HG02798 (cell line): Measurements from ENCODE around the gene CYP24A1.

ENCODE experiments used
- ATAC-seq: cut with Tn5 transposase; IDR thresholded peaks from one replicate; pipeline ENCODE4 v1.9.1; 2021; ENCODE audit warnings: mild to moderate bottlenecking; ENCODE audit not compliant: unreplicated experiment, poor library complexity

The CYP24A1 gene

GRCh38 chr20:54177378-54177777 lies 3.6 kb upstream of the CYP24A1 start:
- ATAC-seq: no peak

- no peak for ATAC-seq
Measured at GRCh38 chr20:54176610-54177009, 2.8 kb upstream of the CYP24A1 start.

GRCh38 chr20:54174457-54175175 lies 830 bp upstream of the CYP24A1 start:
- no peak for ATAC-seq

DNA sequence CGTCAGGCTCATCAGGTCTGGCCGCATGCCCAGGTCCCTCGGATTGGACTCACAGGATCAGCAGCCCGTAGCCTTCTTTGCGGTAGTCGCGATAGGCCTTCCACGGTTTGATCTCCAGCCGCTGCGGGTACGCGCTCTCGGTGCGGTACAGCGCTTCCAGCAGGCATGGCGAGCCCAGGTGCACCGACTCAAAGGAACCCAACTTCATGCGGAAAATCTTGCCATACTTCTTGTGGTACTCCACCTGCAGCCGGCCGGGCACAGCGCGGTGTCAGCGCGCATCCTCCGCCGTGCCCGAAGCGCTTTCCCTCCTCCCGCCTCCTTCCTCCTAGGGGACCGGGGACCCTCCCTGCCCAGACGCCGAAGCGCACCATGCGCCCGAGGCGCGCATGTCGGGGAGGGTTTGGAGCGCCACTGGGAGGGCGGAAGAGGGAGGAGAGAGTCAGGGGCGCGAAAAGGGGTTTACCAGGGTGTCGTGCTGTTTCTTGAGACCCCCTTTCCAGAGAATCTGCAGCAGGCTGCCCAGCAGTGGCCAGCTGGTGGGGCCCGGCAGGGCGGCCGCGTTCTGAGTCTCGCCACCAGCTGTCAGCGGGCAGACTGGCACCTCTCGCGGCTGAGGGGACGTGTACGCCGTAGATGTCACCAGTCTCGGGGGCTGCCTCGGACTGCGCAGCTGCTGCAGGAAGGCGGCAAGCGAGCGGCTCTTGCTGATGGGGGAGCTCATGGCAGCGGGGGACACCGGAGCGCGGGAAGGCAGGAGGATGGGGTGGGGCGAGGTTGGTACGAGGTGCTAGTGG lies 732 bp downstream of the CYP24A1 start:
- no peak for ATAC-seq

GRCh38 chr20:54172532-54172855 lies 1.3 kb downstream of the CYP24A1 start:
- no peak for ATAC-seq

- ATAC-seq: no peak
Measured at GRCh38 chr20:54170963-54171362, 2.8 kb downstream of the CYP24A1 start.

GRCh38 chr20:54170026-54170471 lies 3.7 kb downstream of the CYP24A1 start:
- ATAC-seq: no peak

- ATAC-seq: no peak
Measured at GRCh38 chr20:54168961-54169862, 4.6 kb downstream of the CYP24A1 start.

DNA sequence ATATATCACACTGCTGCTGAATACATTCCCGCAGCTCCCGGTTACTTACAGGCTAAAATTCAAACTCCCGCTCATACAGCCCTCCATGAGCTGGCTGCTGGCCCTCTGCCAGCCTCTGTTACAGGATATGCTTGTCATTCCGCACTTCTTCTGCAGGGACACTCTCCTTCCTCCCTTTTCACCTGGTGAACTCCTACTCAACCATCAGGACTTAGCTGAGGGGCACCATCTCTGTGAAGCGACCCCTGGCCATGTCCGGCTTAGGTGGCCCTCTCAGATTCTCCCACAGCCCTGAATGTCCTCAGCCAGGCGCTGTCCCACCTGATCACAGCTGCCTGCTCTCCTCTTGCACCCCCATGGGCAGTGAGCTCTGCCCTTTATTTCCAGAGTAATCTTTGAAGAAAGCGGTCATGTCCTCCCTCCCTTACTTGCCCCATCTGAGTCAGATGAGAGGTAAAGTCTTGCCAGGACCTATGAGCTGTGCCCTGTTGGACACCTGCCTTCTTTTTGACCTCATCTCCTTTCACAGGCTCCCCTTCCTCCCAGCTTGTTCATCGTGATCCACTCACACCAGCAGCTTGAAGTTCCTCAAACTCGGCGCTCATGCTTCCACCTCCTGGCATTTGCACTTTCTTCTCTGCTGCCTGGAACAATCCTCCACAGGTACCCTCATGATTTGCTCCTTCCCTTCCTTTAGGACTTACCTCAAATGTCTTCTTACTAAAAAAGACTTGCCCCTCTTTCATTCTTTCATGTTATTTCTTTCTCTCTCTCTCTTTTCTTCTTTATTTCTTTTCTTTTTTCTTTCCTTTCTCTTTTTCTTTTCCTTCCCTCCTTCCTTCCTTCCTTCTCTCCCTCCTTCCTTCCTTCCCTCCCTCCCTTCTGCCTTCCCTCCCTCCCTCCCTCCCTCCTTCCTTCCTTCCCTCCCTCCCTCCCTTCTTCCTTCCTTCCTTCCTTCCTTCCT lies 5.6 kb downstream of the CYP24A1 start:
- no peak for ATAC-seq

- no peak for ATAC-seq
Measured at GRCh38 chr20:54166987-54167662, 6.7 kb downstream of the CYP24A1 start.

DNA sequence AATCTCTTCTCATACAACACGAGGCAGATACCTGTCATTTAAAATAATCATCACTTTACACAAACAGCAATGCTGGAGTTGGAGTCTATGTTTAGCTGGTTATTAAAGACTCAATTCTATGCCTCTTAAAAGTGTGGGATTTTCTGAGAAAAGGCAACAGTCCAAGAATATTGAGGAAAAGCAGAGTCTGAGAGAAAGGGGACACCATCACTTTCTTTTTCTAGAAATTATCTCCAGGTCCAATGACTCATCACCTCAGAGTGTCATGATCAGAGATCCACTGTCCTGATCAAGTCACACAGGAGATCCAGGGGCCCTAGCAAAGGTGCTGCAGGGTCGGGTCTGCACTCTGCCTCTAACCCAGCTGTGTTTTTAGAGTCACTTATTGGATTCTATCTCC lies 8.0 kb downstream of the CYP24A1 start:
- no peak for ATAC-seq

- ATAC-seq: no peak
Measured at GRCh38 chr20:54165014-54165413, 8.8 kb downstream of the CYP24A1 start.

- no peak for ATAC-seq
Measured at GRCh38 chr20:54163402-54163801, 10.4 kb downstream of the CYP24A1 start.

GRCh38 chr20:54162378-54163009 lies 11.3 kb downstream of the CYP24A1 start:
- no peak for ATAC-seq

GRCh38 chr20:54161821-54162149 lies 12.0 kb downstream of the CYP24A1 start:
- no peak for ATAC-seq

DNA sequence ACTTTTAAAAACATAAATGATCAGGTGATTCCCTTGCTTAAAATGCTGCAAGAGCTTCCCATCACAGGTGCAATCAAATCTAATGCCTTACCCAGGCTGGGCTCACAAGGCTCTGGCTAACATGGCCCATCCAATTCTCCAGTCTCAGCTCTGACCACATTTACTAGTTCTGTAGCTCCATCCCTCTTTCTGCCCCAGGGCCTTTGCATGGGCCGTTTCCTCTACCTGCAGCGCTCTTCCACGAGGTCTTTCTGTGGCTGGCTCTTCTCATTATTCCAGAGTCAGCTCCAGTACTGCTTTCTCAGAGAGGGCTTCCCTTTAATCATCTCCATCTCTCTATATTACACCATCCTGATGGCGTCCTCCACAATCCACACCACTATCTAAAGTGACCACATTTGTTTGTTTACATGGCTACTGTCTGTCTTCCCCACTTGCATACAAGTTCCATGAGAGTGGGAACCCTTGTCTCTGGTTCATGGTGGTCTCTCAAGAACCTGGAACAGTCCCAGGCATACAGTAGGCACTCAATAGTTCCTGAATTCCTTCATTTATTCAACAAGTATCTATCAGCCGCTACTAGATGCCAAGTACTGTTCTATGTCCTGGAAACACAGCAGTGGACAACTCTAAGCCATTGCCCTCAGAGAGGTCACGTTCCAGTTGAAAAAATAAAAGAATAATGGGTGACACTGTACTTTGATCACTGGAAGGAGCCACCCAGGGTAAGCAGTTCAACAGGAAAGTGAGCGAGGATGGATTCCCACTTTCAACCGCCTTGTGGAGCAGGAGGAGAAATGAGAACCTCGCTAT lies 12.6 kb downstream of the CYP24A1 start:
- no peak for ATAC-seq

- no peak for ATAC-seq
Measured at GRCh38 chr20:54160065-54161007, 13.4 kb downstream of the CYP24A1 start.
